PFSK-1 (cell line): ENCODE data around the gene PLAU.

Experiments used
- FOXP2 ChIP-seq: optimal IDR thresholded peaks from 2 replicates; pipeline ENCODE3; 2011; ENCODE audit warnings: borderline replicate concordance, control low read depth, inconsistent platforms; ENCODE audit not compliant: insufficient read depth; ENCODE audit errors: extremely low read length, extremely low read depth
- POLR2AphosphoS5 ChIP-seq: IDR thresholded peaks from 2 replicates; pipeline ENCODE4 v1.6.1; 2012; ENCODE audit warnings: low read depth, mild to moderate bottlenecking, control low read depth, low read length, moderate library complexity
- SIN3A ChIP-seq: IDR thresholded peaks from 2 replicates; pipeline ENCODE4 v1.6.1; 2012; ENCODE audit warnings: mild to moderate bottlenecking, low read length, moderate library complexity, borderline replicate concordance; ENCODE audit not compliant: insufficient read depth
- TAF1 ChIP-seq: IDR thresholded peaks from 2 replicates; pipeline ENCODE4 v1.6.1; 2012; ENCODE audit warnings: low read length, control low read depth, borderline replicate concordance; ENCODE audit not compliant: insufficient read depth
- TF ChIP-seq, protein P1 (sequence below), 2 experiments: IDR thresholded peaks; 2 replicates each; pipeline versions ENCODE4 v1.6.1 to v1.8.0; 2011 to 2012; ENCODE audit warnings: low read depth in 2 of 2, low read length in 2 of 2, control low read depth in 1 of 2, inconsistent platforms in 1 of 2, mild to moderate bottlenecking in 1 of 2, moderate library complexity in 1 of 2; ENCODE audit not compliant: insufficient read depth in 1 of 2

The PLAU gene

DNA sequence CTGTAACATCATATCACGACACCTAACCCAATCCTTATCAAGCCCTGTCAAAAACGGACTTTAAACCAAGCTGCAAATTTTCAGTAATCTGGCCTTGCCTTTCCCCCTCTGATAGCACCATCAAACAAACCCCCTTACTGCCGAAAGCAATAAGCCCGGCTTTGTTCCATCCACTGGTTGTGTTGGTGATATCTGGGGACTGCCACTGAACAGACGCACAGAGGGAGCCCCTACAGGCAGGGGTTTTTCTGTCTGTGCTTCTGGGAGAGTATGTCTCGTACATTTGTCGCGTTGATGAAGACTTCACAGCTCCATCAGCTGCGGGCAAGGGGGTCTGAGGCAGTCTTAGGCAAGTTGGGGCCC lies 550 bp upstream of the PLAU start:
- TF ChIP-seq FOXP2 = no peak
- no peak for TF ChIP-seq SIN3A
- TF ChIP-seq TAF1 = no peak
- TF ChIP-seq, protein P1, sequence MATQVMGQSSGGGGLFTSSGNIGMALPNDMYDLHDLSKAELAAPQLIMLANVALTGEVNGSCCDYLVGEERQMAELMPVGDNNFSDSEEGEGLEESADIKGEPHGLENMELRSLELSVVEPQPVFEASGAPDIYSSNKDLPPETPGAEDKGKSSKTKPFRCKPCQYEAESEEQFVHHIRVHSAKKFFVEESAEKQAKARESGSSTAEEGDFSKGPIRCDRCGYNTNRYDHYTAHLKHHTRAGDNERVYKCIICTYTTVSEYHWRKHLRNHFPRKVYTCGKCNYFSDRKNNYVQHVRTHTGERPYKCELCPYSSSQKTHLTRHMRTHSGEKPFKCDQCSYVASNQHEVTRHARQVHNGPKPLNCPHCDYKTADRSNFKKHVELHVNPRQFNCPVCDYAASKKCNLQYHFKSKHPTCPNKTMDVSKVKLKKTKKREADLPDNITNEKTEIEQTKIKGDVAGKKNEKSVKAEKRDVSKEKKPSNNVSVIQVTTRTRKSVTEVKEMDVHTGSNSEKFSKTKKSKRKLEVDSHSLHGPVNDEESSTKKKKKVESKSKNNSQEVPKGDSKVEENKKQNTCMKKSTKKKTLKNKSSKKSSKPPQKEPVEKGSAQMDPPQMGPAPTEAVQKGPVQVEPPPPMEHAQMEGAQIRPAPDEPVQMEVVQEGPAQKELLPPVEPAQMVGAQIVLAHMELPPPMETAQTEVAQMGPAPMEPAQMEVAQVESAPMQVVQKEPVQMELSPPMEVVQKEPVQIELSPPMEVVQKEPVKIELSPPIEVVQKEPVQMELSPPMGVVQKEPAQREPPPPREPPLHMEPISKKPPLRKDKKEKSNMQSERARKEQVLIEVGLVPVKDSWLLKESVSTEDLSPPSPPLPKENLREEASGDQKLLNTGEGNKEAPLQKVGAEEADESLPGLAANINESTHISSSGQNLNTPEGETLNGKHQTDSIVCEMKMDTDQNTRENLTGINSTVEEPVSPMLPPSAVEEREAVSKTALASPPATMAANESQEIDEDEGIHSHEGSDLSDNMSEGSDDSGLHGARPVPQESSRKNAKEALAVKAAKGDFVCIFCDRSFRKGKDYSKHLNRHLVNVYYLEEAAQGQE (IDR thresholded peaks at IDR 0.05; ENCODE audit: insufficient read depth in 1 of 2, low read depth in 2 of 2, low read length in 2 of 2) = no peak

DNA sequence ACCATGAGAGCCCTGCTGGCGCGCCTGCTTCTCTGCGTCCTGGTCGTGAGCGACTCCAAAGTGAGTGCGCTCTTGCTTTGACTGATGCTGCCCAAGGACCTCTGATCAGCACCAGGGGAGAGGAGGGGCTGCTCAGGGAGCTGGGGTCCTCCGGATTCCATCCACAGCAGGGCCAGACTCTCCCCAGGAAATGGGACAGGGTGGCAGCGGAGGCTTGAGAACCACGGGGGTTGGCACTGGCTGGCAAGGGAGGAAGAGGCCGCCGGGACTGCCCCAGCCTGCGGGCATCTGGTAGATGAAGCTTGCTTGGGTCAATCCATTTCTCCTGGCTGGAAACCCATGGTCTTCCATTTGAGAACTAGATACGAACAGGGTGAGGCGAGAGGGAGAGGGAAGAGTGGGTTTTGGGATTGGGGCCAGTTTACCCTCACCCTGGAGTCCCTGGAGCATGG lies 647 bp downstream of the PLAU start:
- TF ChIP-seq TAF1 (no peak), FOXP2 (no peak), SIN3A (no peak), POLR2AphosphoS5 (no peak)
- TF ChIP-seq, protein P1 (IDR thresholded peaks at IDR 0.05; ENCODE audit: insufficient read depth in 1 of 2, low read depth in 2 of 2, low read length in 2 of 2) = no peak

DNA sequence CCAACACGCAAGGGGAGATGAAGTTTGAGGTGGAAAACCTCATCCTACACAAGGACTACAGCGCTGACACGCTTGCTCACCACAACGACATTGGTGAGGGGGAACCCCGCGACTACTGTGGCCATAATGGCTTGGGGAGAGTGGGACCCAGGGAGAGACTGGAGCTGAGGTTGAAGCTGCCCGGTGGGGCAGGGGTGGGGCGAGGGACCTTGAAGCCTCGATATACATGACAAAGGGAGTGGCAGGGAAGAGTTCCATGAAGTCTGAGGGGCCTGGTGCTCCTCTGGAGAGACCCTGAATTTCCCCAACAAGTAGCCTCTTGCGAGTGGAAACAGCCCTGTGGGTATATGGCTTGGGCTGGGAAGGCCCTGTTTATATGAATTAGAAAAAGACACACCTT lies 3.1 kb downstream of the PLAU start:
- TF ChIP-seq SIN3A (no peak), POLR2AphosphoS5 (no peak), FOXP2 (no peak), TAF1 (no peak)
- TF ChIP-seq, protein P1 (IDR thresholded peaks at IDR 0.05; ENCODE audit: insufficient read depth in 1 of 2, low read depth in 2 of 2, low read length in 2 of 2) = no peak

DNA sequence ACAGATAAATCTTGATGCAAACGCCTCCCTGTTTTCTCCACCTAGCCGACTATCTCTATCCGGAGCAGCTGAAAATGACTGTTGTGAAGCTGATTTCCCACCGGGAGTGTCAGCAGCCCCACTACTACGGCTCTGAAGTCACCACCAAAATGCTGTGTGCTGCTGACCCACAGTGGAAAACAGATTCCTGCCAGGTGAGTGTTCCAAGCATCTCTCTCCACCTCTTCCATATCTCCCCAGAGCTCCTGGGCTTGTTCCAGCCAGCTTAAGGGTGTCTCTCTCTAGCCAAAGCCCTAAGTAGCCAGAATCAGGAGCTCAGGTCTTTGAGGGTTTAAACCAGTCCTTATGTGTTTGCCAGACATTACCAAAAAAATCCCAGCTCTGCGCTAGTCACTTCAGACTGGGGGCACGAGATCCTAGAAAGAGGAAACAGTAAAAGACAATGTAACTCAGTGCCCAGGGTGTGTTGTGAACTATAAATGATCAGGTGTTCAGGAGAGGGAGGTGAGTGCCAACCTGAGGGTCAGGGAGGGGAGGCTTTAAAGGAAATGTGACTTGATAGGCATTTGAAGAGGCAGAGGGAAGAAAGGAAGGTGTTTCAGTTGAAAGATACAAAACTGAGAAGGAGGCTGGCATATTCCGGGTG lies 4.4 kb downstream of the PLAU start:
- TF ChIP-seq, protein P1 (IDR thresholded peaks at IDR 0.05; ENCODE audit: insufficient read depth in 1 of 2, low read depth in 2 of 2, low read length in 2 of 2) = no peak
- TF ChIP-seq SIN3A (no peak), TAF1 (no peak), POLR2AphosphoS5 (no peak), FOXP2 (no peak)
